Heart right ventricle (tissue), 16 donors: Measurements from ENCODE around the gene TXNRD2. TPM values are rescaled to one million over a fixed set of nuclear protein-coding genes. Genes with fewer than 3 reads are reported as not detected.

Source experiments
- ATAC-seq, 8 donors: fragments of 200-7000 bp; cut with Tn5 transposase; one replicate each; pipeline ENCODE4 v1.9.1; 2020; ENCODE audit warnings: mild to moderate bottlenecking in 8 of 8, moderate library complexity in 8 of 8, moderate number of reproducible peaks in 1 of 8
- DNase-seq, 2 donors: peaks; one replicate each; pipeline ENCODE4 v3.0.0-alpha.2; 2020
- H3K27ac ChIP-seq, 10 donors: fragments of 200-600 bp; sonication (generic) in 2 of 10; one replicate each; pipeline versions ENCODE4 v1.5.0 to v1.8.0; 2020 to 2022; ENCODE audit warnings: mild to moderate bottlenecking in 3 of 10
- H3K27me3 ChIP-seq, 7 donors: fragments of 200-600 bp; one replicate each; pipeline ENCODE4 v1.8.0; 2021 to 2022; ENCODE audit warnings: mild to moderate bottlenecking in 2 of 7
- H3K36me3 ChIP-seq, 9 donors: fragments of 200-600 bp; sonication (generic) in 1 of 9; one replicate each; pipeline versions ENCODE4 v1.5.0 to v1.8.0; 2020 to 2022; ENCODE audit warnings: mild to moderate bottlenecking in 2 of 9
- H3K4me1 ChIP-seq, 9 donors: fragments of 200-600 bp; sonication (generic) in 1 of 9; one replicate each; pipeline versions ENCODE4 v1.5.0 to v1.8.0; 2020 to 2022; ENCODE audit warnings: mild to moderate bottlenecking in 4 of 9
- H3K4me3 ChIP-seq, 10 donors: fragments of 200-600 bp; sonication (generic) in 2 of 10; one replicate each; pipeline versions ENCODE4 v1.5.0 to v1.8.0; 2020 to 2022; ENCODE audit warnings: mild to moderate bottlenecking in 7 of 10, moderate library complexity in 2 of 10
- H3K9me3 ChIP-seq, 11 donors: fragments of 200-600 bp in 10 of 11; sonication (generic) in 2 of 11; one replicate each; pipeline versions ENCODE4 v1.5.0 to v1.8.0; 2013 to 2022; ENCODE audit warnings: mild to moderate bottlenecking in 2 of 11, control low read depth in 1 of 11, moderate library complexity in 1 of 11
- WGBS, 2 donors: extraction: QIAGEN DNeasy Blood & Tissue Kit; methylation state at CpG; one replicate each; pipeline ENCODE4 v1.1.7; 2013; ENCODE audit warnings: inconsistent platforms in 1 of 2; 5-methylcytosine and 5-hydroxymethylcytosine counted together
- intact Hi-C, 10 donors: fragments of 100-400 bp; cut with DNase I; formaldehyde crosslinking; loops; one replicate each; pipeline versions ENCODE4 v1.11.1 to v1.14.2; 2022
- polyA plus RNA-seq, 2 donors: library from polyadenylated mRNA; stranded (reverse); fragments of 200-250 nt; gene quantifications; one replicate each; pipeline ENCODE4 v1.2.3, GENCODE V29; 2013
- total RNA-seq, 10 donors: library from RNA; stranded (reverse); fragmentation: NEBNext Ultra II Directional in 3 of 10; extraction: Animal tissue kit (Norgen Biotek cat#: 25700) in 3 of 10; gene quantifications; one replicate each; pipeline versions ENCODE4 v1.2.1 to v1.2.4, GENCODE V29; 2021 to 2023
- TF ChIP-seq, protein P1 (sequence below), 9 donors: fragments of 200-600 bp; sonication (generic) in 2 of 9; IDR thresholded peaks; one replicate each; pipeline versions ENCODE4 v1.5.0 to v1.8.0; 2021 to 2022; ENCODE audit warnings: antibody characterized with exemption in 9 of 9, mild to moderate bottlenecking in 5 of 9, moderate library complexity in 1 of 9
- donor health status: Arrhythmogenic right ventricular cardiomyopathy.
- donor health status: ischemic (EF 13 %, LVEDD 7.1; RV severe dilation, severe dysfunction).
- donor health status: healthy with polysubstance abuse.
- donor health status: DM: no; HTN: yes; CAD: no.
- donor health status: DM: no; HTN: no; CAD: no.
- donor health status: ischemic (EF 25% LVEDD 6.9; RV normal size, moderate dysfunction).
- donor health status: ischemic (EF 25% LVEDD 5.7; RV mildly dilated, moderate dysfunction).
- donor health status: healthy.
- donor health status: DM: yes; HTN: yes; CAD: no.
- donor health status: Ischemic cardiomyopathy.
- donor health status: ischemic (EF 35%, LVEDD 5.7; RV mildly dilated, moderate dysfunction).
- donor health status: nonischemic (EF 11% LVEDD 7.7; RV severe dilation, severe dysfunction).
- donor health status: DM: yes; HTN: yes; CAD: no.
- donor health status: PGD.
- donor health status: ischemic (EF 29% LVEDD 5.4; RV normal size, mild dysfunction).
- donor health status: nonischemic (EF 23%, LVEDD 6.1; RV moderate dilation, normal function).

The TXNRD2 gene
- total and polyA plus RNA-seq, 12 donors = 25.8 to 103 (median 35.0) TPM

GRCh38 chr22:19859861-19860510 is 81.6 kb downstream of the TXNRD2 start:
- H3K36me3 ChIP-seq = no peaks in the 10 kb centered on the region
- ATAC-seq = no peak
- peaks cover 0 to 16% (median 13%) of the 10 kb centered on the region in 9 donors for H3K4me1 ChIP-seq
- intact Hi-C loops = no loop called here
- H3K27me3 ChIP-seq = no peaks in the 10 kb centered on the region
- H3K9me3 ChIP-seq = no peaks in the 10 kb centered on the region
- H3K27ac ChIP-seq = no peak overlapping the region
- H3K4me3 ChIP-seq = no peak overlapping the region
- TF ChIP-seq, protein P1, sequence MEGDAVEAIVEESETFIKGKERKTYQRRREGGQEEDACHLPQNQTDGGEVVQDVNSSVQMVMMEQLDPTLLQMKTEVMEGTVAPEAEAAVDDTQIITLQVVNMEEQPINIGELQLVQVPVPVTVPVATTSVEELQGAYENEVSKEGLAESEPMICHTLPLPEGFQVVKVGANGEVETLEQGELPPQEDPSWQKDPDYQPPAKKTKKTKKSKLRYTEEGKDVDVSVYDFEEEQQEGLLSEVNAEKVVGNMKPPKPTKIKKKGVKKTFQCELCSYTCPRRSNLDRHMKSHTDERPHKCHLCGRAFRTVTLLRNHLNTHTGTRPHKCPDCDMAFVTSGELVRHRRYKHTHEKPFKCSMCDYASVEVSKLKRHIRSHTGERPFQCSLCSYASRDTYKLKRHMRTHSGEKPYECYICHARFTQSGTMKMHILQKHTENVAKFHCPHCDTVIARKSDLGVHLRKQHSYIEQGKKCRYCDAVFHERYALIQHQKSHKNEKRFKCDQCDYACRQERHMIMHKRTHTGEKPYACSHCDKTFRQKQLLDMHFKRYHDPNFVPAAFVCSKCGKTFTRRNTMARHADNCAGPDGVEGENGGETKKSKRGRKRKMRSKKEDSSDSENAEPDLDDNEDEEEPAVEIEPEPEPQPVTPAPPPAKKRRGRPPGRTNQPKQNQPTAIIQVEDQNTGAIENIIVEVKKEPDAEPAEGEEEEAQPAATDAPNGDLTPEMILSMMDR (IDR thresholded peaks at IDR 0.05) = no peak
- WGBS, 2 donors = 94 to 98% methylated on average over 8 of the region's 8 CpGs
- DNase-seq = no peak

DNA sequence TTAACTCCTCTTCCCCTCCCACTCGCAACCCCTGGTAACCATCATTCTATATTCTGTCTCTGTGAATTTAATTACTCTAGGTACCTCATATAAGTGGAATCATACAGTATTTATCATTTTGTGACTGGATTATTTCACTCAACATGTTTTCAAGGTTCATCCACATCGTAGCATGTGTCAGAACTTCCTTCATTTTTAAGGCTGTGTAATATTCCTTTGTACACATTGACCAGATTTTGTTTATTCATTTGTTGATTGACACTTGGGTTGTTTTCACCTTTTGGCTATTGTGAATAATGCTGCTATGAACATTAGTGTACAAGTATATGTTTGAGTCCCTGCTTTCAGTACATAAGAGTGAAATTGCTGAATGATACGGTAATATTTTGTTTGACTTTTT is 84.2 kb downstream of the TXNRD2 start:
- no peak for DNase-seq
- 98 to 99% methylated on average over 3 of the region's 3 CpGs for WGBS, 2 donors
- no peaks in the 10 kb centered on the region for H3K27me3 ChIP-seq
- intact Hi-C loops = no loop called here
- H3K4me3 ChIP-seq = no peak overlapping the region
- no peak overlapping the region for H3K27ac ChIP-seq
- H3K36me3 ChIP-seq = peaks cover 0 to 5% (median 0%) of the 10 kb centered on the region in 9 donors
- TF ChIP-seq, protein P1 (IDR thresholded peaks at IDR 0.05) = no peak
- peaks cover 17 to 33% (median 27%) of the 10 kb centered on the region in 9 donors for H3K4me1 ChIP-seq
- ATAC-seq = no peak
- H3K9me3 ChIP-seq = no peaks in the 10 kb centered on the region

GRCh38 chr22:19855504-19856409 is 85.9 kb downstream of the TXNRD2 start:
- H3K27ac ChIP-seq = peak overlapping the region; percentile 78 to 98 (median 94)
- H3K4me3 ChIP-seq = peak overlapping the region; percentile 68 to 98 (median 94)
- peak in 1 of 2 donors; percentile 52 for DNase-seq
- ATAC-seq = peak in 7 of 8 donors; percentile 0 to 28 (median 24)
- intact Hi-C loops = no loop called here
- TF ChIP-seq, protein P1 (IDR thresholded peaks at IDR 0.05) = no peak
- H3K27me3 ChIP-seq = no peaks in the 10 kb centered on the region
- no peaks in the 10 kb centered on the region for H3K9me3 ChIP-seq
- 7% methylated on average over 24 of the region's 24 CpGs for WGBS, 2 donors
- H3K4me1 ChIP-seq = peaks cover 18 to 33% (median 27%) of the 10 kb centered on the region in 9 donors
- H3K36me3 ChIP-seq = peaks cover 0 to 21% (median 10%) of the 10 kb centered on the region in 9 donors

DNA sequence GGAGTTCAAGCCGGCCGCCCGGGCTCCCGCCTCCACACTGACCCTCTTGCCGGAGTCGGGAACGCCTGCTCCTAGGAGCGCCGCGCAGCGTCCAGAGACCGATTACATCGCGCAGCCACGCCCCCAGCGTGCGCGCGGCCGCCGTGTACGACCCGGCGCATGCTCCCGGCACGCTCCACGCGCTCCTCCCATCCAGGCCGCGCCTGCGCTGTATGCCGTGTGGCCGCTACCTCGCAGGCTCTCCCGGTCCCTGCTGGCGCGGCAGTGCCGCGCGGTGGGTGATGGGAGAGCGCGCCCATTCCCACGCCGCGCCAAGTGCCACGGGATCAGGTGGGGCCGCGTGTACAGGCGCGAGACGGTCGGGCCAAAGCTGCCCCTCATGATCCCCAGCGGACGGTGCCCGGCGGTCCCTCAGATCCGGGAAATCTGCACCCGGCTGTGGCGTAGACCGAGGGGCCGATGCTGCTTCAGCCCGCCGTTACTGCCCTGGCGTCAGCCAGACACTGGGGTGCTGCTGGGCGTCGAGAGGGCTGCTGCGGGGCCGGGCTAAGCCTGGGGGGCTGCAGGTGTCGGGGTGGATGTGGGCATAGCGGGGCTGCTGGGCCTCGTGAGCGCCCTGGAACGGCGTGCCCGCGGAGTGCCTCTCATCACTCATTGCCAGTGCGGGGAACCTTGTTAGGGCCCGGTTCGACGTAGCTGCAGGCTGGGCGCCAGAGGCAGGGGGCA is 86.7 kb downstream of the TXNRD2 start, which contains the start of the genes GNB1L and RTL10:
TSS of gene GNB1L (minus strand) at position 97 of the 726 bp plus-strand sequence. CDS start 33,519 bp downstream, outside the sequence.
TSS of gene RTL10 (minus strand) at position 97 of the 726 bp plus-strand sequence. CDS start 2,613 bp downstream, outside the sequence.
- peaks cover 0 to 29% (median 10%) of the 10 kb centered on the region in 9 donors for H3K36me3 ChIP-seq
- WGBS, 2 donors = 1% methylated on average over 81 of the region's 81 CpGs
- TF ChIP-seq, protein P1 (IDR thresholded peaks at IDR 0.05) = peak in 6 of 9 donors; percentile 7 to 50 (median 32)
- H3K9me3 ChIP-seq = no peaks in the 10 kb centered on the region
- H3K4me3 ChIP-seq = peak within 1 kb of the TSS; percentile 69 to 98 (median 95)
- DNase-seq = peak; percentile 96 to 99
- H3K27ac ChIP-seq = peak within 1 kb of the TSS; percentile 78 to 98 (median 94)
- peak; percentile 98 to 99 (median 99) for ATAC-seq
- peaks cover 18 to 33% (median 27%) of the 10 kb centered on the region in 9 donors for H3K4me1 ChIP-seq
- no peaks in the 10 kb centered on the region for H3K27me3 ChIP-seq
- intact Hi-C loops = loop anchor here in 1 of 10 donors (5.0 kb wide), 1 partner anchor 53 kb away; no protein-coding TSS in a partner anchor
